ENCODE results near the gene KDM4C. TPM values are rescaled to one million over a fixed set of nuclear protein-coding genes. Genes with fewer than 3 reads are reported as not detected.

KDM4C gene
- total and polyA plus RNA-seq, 8 donors = 6.7 to 129 (median 79.9) TPM

DNA sequence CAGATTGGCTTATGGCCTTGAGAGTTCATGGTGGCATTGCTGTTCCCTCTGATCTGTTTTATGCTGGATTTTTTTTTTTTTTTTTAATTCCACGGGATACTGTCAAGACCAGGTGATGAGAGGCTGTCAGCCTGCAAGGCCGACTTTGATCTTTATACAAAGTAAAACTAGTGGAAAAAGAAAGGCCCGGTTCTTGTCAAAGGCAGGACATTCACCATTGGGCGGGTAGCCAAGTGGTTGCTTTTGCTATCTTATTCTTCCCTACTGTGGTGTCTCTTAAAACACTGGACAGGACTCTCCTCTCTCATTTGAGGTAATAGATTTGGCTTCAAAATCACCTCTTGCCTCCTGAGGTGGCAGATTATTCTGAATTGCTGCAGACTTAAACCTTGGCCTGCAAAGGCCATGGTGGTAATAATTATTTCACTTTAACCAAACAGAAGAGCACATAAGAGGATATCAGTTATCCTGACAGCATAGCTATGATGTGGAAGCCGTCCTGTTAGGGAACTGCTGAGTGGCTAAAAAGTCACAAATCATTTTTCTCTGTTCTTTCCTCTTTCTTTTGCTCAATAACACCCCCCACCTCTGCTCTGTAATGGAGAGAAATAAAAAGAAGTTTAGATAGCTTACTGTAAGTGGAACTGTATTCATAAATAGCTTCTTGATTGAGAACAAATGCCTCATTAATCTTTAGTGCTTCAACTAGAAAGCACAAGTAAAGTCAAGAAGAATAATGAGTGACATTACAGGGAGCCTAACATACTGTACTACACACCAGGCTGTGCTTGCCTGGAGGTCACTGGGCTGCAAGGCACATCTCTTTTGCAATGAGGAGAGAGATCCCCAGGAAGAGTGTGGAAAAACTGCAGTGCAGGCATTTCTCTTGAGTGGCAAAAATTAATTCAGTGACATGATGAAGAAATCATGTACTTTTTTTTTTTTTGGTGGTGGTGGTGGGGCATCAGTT lies 275.6 kb downstream of the KDM4C start:
- DNase-seq = no peak
- Histone ChIP-seq H3K36me3 (peaks cover 0 to 15% (median 9%) of the 10 kb centered on the region in 4 donors), H3K27ac (no peak overlapping the region), H3K4me3 (no peak overlapping the region), H3K27me3 (no peaks in the 10 kb centered on the region), H3K4me1 (peaks cover 0 to 4% (median 0%) of the 10 kb centered on the region in 4 donors), H3K9me3 (no peaks in the 10 kb centered on the region)
- WGBS, 5 donors = 72 to 90% (median 85%) methylated on average over 5 of the region's 5 CpGs
- intact Hi-C loops (cut with DNase I; ENCODE audit: low total_unique reads) = no loop called here
- TF ChIP-seq, protein P1, sequence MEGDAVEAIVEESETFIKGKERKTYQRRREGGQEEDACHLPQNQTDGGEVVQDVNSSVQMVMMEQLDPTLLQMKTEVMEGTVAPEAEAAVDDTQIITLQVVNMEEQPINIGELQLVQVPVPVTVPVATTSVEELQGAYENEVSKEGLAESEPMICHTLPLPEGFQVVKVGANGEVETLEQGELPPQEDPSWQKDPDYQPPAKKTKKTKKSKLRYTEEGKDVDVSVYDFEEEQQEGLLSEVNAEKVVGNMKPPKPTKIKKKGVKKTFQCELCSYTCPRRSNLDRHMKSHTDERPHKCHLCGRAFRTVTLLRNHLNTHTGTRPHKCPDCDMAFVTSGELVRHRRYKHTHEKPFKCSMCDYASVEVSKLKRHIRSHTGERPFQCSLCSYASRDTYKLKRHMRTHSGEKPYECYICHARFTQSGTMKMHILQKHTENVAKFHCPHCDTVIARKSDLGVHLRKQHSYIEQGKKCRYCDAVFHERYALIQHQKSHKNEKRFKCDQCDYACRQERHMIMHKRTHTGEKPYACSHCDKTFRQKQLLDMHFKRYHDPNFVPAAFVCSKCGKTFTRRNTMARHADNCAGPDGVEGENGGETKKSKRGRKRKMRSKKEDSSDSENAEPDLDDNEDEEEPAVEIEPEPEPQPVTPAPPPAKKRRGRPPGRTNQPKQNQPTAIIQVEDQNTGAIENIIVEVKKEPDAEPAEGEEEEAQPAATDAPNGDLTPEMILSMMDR (IDR thresholded peaks at IDR 0.05) = no peak
- TF ChIP-seq POLR2AphosphoS5 (IDR thresholded peaks at IDR 0.05) (no peak), POLR2A (IDR thresholded peaks at IDR 0.05) (no peak), EP300 (IDR thresholded peaks at IDR 0.05) (no peak)

DNA sequence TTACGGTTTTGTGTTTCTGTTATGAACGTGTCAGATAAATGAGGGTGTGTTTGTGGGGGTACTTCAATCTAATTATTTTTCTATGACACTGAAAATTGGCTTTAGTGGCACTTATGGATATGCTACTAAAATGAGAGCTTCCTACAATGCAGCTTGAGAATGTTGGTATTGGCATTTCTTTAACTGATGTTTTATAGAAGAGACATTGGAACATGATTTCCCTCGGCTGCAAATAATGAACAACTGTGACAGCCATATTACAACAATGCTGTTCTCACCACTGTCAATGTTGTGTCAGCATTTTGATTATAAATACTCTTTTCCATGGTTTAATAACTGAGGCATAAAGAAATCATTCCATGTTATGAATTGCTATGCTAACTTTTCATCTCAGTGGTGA lies 279.4 kb downstream of the KDM4C start:
- H3K27ac ChIP-seq = no peak overlapping the region
- H3K36me3 ChIP-seq = peaks cover 0 to 10% (median 7%) of the 10 kb centered on the region in 4 donors
- no peak for DNase-seq
- WGBS, 5 donors = 77 to 93% (median 89%) methylated on average over 3 of the region's 3 CpGs
- peaks cover 0 to 4% (median 0%) of the 10 kb centered on the region in 4 donors for H3K4me1 ChIP-seq
- H3K9me3 ChIP-seq = no peaks in the 10 kb centered on the region
- H3K27me3 ChIP-seq = no peaks in the 10 kb centered on the region
- intact Hi-C loops (cut with DNase I; ENCODE audit: low total_unique reads) = no loop called here
- no peak overlapping the region for H3K4me3 ChIP-seq
- no peak for TF ChIP-seq EP300 (IDR thresholded peaks at IDR 0.05)
- TF ChIP-seq, protein P1 (IDR thresholded peaks at IDR 0.05) = no peak

DNA sequence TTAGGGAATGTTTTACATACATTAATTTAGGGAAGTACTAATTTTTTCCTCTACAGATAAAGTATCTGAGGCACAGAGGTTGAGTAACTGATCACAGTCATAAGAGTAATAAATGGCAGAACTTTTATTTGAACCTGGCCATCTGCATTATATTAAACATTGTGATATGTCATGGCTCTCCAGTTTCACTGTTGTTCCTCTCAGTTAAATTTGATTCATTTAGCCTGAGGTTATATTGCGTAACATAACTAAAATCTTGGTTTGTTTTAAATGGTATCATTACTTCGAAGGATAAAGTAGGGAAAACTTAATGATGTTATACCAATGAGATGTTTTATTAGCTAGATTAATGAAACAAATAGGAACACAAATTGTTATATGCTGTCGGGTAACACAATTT lies 284.4 kb downstream of the KDM4C start:
- DNase-seq = no peak
- 95 to 100% (median 97%) methylated on average over 3 of the region's 3 CpGs for WGBS, 5 donors
- H3K4me3 ChIP-seq = no peak overlapping the region
- H3K27me3 ChIP-seq = no peaks in the 10 kb centered on the region
- H3K36me3 ChIP-seq = peaks cover 0 to 12% (median 8%) of the 10 kb centered on the region in 4 donors
- H3K4me1 ChIP-seq = no peaks in the 10 kb centered on the region
- H3K27ac ChIP-seq = no peak overlapping the region
- no peaks in the 10 kb centered on the region for H3K9me3 ChIP-seq
- intact Hi-C loops (cut with DNase I; ENCODE audit: low total_unique reads) = no loop called here
- no peak for TF ChIP-seq EP300 (IDR thresholded peaks at IDR 0.05)
- TF ChIP-seq, protein P1 (IDR thresholded peaks at IDR 0.05) = no peak
- TF ChIP-seq POLR2AphosphoS5 (IDR thresholded peaks at IDR 0.05) = no peak
- no peak for TF ChIP-seq POLR2A (IDR thresholded peaks at IDR 0.05)

DNA sequence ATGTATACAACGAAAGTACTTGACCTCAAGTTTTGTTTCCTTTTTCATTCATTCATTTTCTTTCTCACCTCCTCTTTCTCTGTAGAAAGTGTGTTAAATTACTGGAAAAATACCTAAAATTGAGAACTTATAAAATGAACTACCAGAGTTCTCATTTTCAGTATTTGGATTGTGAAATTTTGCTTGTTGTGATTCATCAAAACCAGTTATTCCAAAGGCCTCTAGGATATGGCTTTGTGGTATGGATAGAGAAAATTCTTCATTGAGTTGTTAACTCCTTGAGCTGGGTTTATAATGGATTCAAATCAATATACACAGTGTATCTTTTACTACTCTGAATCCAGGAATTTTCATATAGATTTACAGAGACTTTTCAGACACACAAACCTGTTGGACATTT lies 287.6 kb downstream of the KDM4C start:
- TF ChIP-seq POLR2AphosphoS5 (IDR thresholded peaks at IDR 0.05) (no peak), POLR2A (IDR thresholded peaks at IDR 0.05) (no peak), EP300 (IDR thresholded peaks at IDR 0.05) (no peak)
- TF ChIP-seq, protein P1 (IDR thresholded peaks at IDR 0.05) = no peak
- no peak for DNase-seq
- Histone ChIP-seq H3K36me3 (peaks cover 0 to 33% (median 27%) of the 10 kb centered on the region in 4 donors), H3K27ac (no peak overlapping the region), H3K4me3 (no peak overlapping the region), H3K4me1 (no peaks in the 10 kb centered on the region), H3K27me3 (no peaks in the 10 kb centered on the region), H3K9me3 (no peaks in the 10 kb centered on the region)
- 82 to 94% (median 89%) methylated on average over 1 of the region's 1 CpG for WGBS, 5 donors
- intact Hi-C loops (cut with DNase I; ENCODE audit: low total_unique reads) = no loop called here
